K562 (cell line): ENCODE data around the gene CCDC93.

Experiments
- NCOA2 ChIP-seq, 2 experiments: fragments of 450-650 bp; IDR thresholded peaks; 2 replicates each; pipeline ENCODE4 v1.6.1; 2018; ENCODE audit warnings: mild to moderate bottlenecking in 2 of 2, moderate library complexity in 1 of 2; ENCODE audit not compliant: partially characterized antibody in 2 of 2
- PHF20 ChIP-seq: fragments of 450-650 bp; IDR thresholded peaks from 2 replicates; pipeline ENCODE4 v1.6.1; 2018; ENCODE audit not compliant: partially characterized antibody
- ZBTB43 ChIP-seq: sonication (generic); formaldehyde crosslinking; IDR thresholded peaks from 2 replicates; pipeline ENCODE4 v1.8.0; 2023; ENCODE audit warnings: mild to moderate bottlenecking, missing genetic modification reagents
- ZHX1 ChIP-seq: fragments of 150-350 bp; conservative IDR thresholded peaks from 2 replicates; pipeline ENCODE4 v1.6.1; 2014; ENCODE audit warnings: low read length
- TF ChIP-seq, protein P1 (sequence below), 2 experiments: fragments of 250-450 bp in 1 of 2; fragments of 450-650 bp in 1 of 2; sonication (Bioruptor Pico) in 1 of 2; IDR thresholded peaks; 2 replicates each; pipeline versions ENCODE4 v1.6.1 to v1.8.0; 2016 to 2021; ENCODE audit warnings: mild to moderate bottlenecking in 2 of 2, moderate library complexity in 2 of 2, missing compliant biosample characterization in 1 of 2, missing genetic modification characterization in 1 of 2

DNA sequence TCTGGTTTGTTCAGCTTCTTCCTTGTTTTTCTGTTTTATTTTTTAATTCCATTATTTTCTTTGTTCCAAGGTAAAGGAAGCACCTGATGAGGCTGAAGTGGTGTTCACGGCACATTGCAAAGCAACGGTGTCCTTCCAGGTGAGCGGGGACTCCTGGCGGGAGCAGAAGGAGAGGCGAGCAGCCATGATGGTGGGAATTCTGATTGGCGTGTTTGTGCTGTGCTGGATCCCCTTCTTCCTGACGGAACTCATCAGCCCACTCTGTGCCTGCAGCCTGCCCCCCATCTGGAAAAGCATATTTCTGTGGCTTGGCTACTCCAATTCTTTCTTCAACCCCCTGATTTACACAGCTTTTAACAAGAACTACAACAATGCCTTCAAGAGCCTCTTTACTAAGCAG is 110.9 kb downstream of the CCDC93 start:
- no peak for TF ChIP-seq ZHX1
- TF ChIP-seq, protein P1, sequence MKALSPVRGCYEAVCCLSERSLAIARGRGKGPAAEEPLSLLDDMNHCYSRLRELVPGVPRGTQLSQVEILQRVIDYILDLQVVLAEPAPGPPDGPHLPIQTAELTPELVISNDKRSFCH (CRISPR knock-in tag; IDR thresholded peaks at IDR 0.05) = no peak
- TF ChIP-seq, protein P1 (tag; IDR thresholded peaks at IDR 0.05) = no peak
- no peak for TF ChIP-seq ZBTB43 (CRISPR knock-in tag)
- no peak for TF ChIP-seq PHF20
- no peak for TF ChIP-seq NCOA2 (IDR thresholded peaks at IDR 0.05; ENCODE audit: partially characterized antibody in 2 of 2)
